HG02943 (cell line): ENCODE results near the gene ARNT2.

Experiments
- ATAC-seq: cut with Tn5 transposase; IDR thresholded peaks from one replicate; pipeline ENCODE4 v1.9.1; 2021; ENCODE audit warnings: mild to moderate bottlenecking, low read depth, moderate library complexity; ENCODE audit not compliant: unreplicated experiment

ARNT2 gene

GRCh38 chr15:80487839-80488390 lies 83.7 kb downstream of the ARNT2 start:
- no peak for ATAC-seq

GRCh38 chr15:80489030-80489594 lies 84.9 kb downstream of the ARNT2 start:
- ATAC-seq = no peak

- no peak for ATAC-seq
These were observed 86.3 kb downstream of the ARNT2 start for GRCh38 chr15:80490431-80490990.

- ATAC-seq = no peak
These were observed 87.1 kb downstream of the ARNT2 start for GRCh38 chr15:80491163-80491847.

GRCh38 chr15:80492409-80492808 lies 88.2 kb downstream of the ARNT2 start:
- ATAC-seq = no peak

GRCh38 chr15:80492874-80493273 lies 88.7 kb downstream of the ARNT2 start:
- no peak for ATAC-seq

GRCh38 chr15:80494351-80494751 lies 90.2 kb downstream of the ARNT2 start:
- ATAC-seq = no peak

GRCh38 chr15:80494756-80495155 lies 90.6 kb downstream of the ARNT2 start:
- no peak for ATAC-seq

GRCh38 chr15:80495401-80495942 lies 91.3 kb downstream of the ARNT2 start:
- ATAC-seq = no peak

- no peak for ATAC-seq
These were observed 91.9 kb downstream of the ARNT2 start for GRCh38 chr15:80496096-80496495.

GRCh38 chr15:80497221-80497620 lies 93.0 kb downstream of the ARNT2 start:
- no peak for ATAC-seq

GRCh38 chr15:80498652-80499051 lies 94.5 kb downstream of the ARNT2 start:
- ATAC-seq = no peak

GRCh38 chr15:80500021-80500420 lies 95.8 kb downstream of the ARNT2 start:
- no peak for ATAC-seq

GRCh38 chr15:80501476-80501875 lies 97.3 kb downstream of the ARNT2 start:
- no peak for ATAC-seq

- no peak for ATAC-seq
These were observed 98.6 kb downstream of the ARNT2 start for GRCh38 chr15:80502782-80503181.

- no peak for ATAC-seq
These were observed 99.3 kb downstream of the ARNT2 start for GRCh38 chr15:80503319-80503952.

- no peak for ATAC-seq
These were observed 100.7 kb downstream of the ARNT2 start for GRCh38 chr15:80504931-80505330.

- no peak for ATAC-seq
These were observed 102.2 kb downstream of the ARNT2 start for GRCh38 chr15:80506286-80506893.

- ATAC-seq = no peak
These were observed 102.9 kb downstream of the ARNT2 start for GRCh38 chr15:80507131-80507530.

GRCh38 chr15:80507638-80508316 lies 103.6 kb downstream of the ARNT2 start:
- ATAC-seq = no peak
